ENCODE measurements around the gene SIK3.

Gene SIK3

GRCh38 chr11:116888024-116888423 is 210.2 kb downstream of the SIK3 start:
- DNase-seq = no peak

- DNase-seq = no peak
Measured at GRCh38 chr11:116885951-116886655, 212.1 kb downstream of the SIK3 start.

- DNase-seq = no peak
Measured at GRCh38 chr11:116882386-116882785, 215.8 kb downstream of the SIK3 start.

GRCh38 chr11:116881143-116881542 is 217.1 kb downstream of the SIK3 start:
- DNase-seq = no peak

- no peak for DNase-seq
Measured at GRCh38 chr11:116879800-116880625, 218.2 kb downstream of the SIK3 start.

- no peak for DNase-seq
Measured at GRCh38 chr11:116876656-116877055, 221.6 kb downstream of the SIK3 start.

- DNase-seq = no peak
Measured at GRCh38 chr11:116875194-116875593, 223.0 kb downstream of the SIK3 start.

GRCh38 chr11:116874251-116874650 is 224.0 kb downstream of the SIK3 start:
- no peak for DNase-seq

- no peak for DNase-seq
Measured at GRCh38 chr11:116873381-116873780, 224.8 kb downstream of the SIK3 start.

- DNase-seq = no peak
Measured at GRCh38 chr11:116871248-116871647, 227.0 kb downstream of the SIK3 start.

- DNase-seq = no peak
Measured at GRCh38 chr11:116870054-116870453, 228.2 kb downstream of the SIK3 start.

GRCh38 chr11:116869610-116870009 is 228.6 kb downstream of the SIK3 start:
- no peak for DNase-seq

- DNase-seq = no peak
Measured at GRCh38 chr11:116868066-116868465, 230.2 kb downstream of the SIK3 start.

- DNase-seq = no peak
Measured at GRCh38 chr11:116867619-116868018, 230.6 kb downstream of the SIK3 start.

- DNase-seq = no peak
Measured at GRCh38 chr11:116866804-116867455, 231.3 kb downstream of the SIK3 start.

- DNase-seq = no peak
Measured at GRCh38 chr11:116865696-116866095, 232.5 kb downstream of the SIK3 start.

GRCh38 chr11:116864531-116864930 is 233.7 kb downstream of the SIK3 start:
- no peak for DNase-seq

- DNase-seq = no peak
Measured at GRCh38 chr11:116862951-116863350, 235.3 kb downstream of the SIK3 start.

GRCh38 chr11:116862185-116862584 is 236.0 kb downstream of the SIK3 start:
- DNase-seq = no peak

GRCh38 chr11:116861539-116861938 is 236.7 kb downstream of the SIK3 start:
- DNase-seq = no peak

GRCh38 chr11:116860303-116860702 is 237.9 kb downstream of the SIK3 start:
- no peak for DNase-seq

- DNase-seq = no peak
Measured at GRCh38 chr11:116859175-116859574, 239.1 kb downstream of the SIK3 start.

- DNase-seq = no peak
Measured at GRCh38 chr11:116857936-116858335, 240.3 kb downstream of the SIK3 start.

GRCh38 chr11:116857316-116857715 is 240.9 kb downstream of the SIK3 start:
- no peak for DNase-seq
